Astrocyte (in vitro differentiated cells and primary cell): ENCODE results near the gene PET100. TPM values are rescaled to one million over a fixed set of nuclear protein-coding genes. Genes with fewer than 3 reads are reported as not detected.

Experiments
- DNase-seq: peaks from one replicate; pipeline ENCODE4 v3.0.0-alpha.2; 2010; ENCODE audit warnings: low read depth
- FAIRE-seq: peaks from 2 replicates; lab custom pipeline; 2011; peaks lifted over from hg19 to GRCh38; lab: Jason Lieb, UNC
- H2AFZ ChIP-seq: 2 replicates; pipeline ENCODE4 v1.6.0; 2012; ENCODE audit warnings: low read depth, low read length, inconsistent platforms
- H3K27ac ChIP-seq: 2 replicates; pipeline ENCODE4 v1.5.1; 2011; ENCODE audit warnings: low read depth, low read length, inconsistent platforms
- H3K27me3 ChIP-seq: 2 replicates; pipeline ENCODE4 v1.6.0; 2011; ENCODE audit warnings: low read length, inconsistent platforms; ENCODE audit not compliant: insufficient read depth
- H3K36me3 ChIP-seq: 2 replicates; pipeline ENCODE4 v1.5.1; 2011; ENCODE audit warnings: low read length, inconsistent platforms; ENCODE audit not compliant: insufficient read depth
- H3K4me1 ChIP-seq: 2 replicates; pipeline ENCODE4 v1.5.1; 2011; ENCODE audit warnings: low read length, inconsistent platforms; ENCODE audit not compliant: insufficient read depth
- H3K4me2 ChIP-seq: 2 replicates; pipeline ENCODE4 v1.6.0; 2012; ENCODE audit warnings: low read length, inconsistent platforms
- H3K4me3 ChIP-seq: 2 replicates; pipeline ENCODE4 v1.5.1; 2011; ENCODE audit warnings: low read depth, mild to moderate bottlenecking, low read length, inconsistent platforms; ENCODE audit not compliant: insufficient read depth
- H3K79me2 ChIP-seq: 2 replicates; pipeline ENCODE4 v1.6.0; 2012; ENCODE audit warnings: mild to moderate bottlenecking, low read length, inconsistent platforms; ENCODE audit not compliant: insufficient read depth
- H3K9ac ChIP-seq: 2 replicates; pipeline ENCODE4 v1.6.0; 2012; ENCODE audit warnings: mild to moderate bottlenecking, low read length, inconsistent platforms
- H3K9me3 ChIP-seq: 2 replicates; pipeline ENCODE4 v1.5.1; 2012; ENCODE audit warnings: low read depth, mild to moderate bottlenecking, low read length, inconsistent platforms; ENCODE audit not compliant: insufficient read depth
- H4K20me1 ChIP-seq: 2 replicates; pipeline ENCODE4 v1.6.0; 2012; ENCODE audit warnings: low read length, inconsistent platforms; ENCODE audit not compliant: insufficient read depth
- H3K27ac Mint-ChIP-seq: one replicate; pipeline ENCODE4 v1.8.0; 2021; ENCODE audit warnings: mild to moderate bottlenecking, mixed read lengths; ENCODE audit not compliant: unreplicated experiment
- H3K27me3 Mint-ChIP-seq: one replicate; pipeline ENCODE4 v1.8.0; 2021; ENCODE audit warnings: low read depth, mixed read lengths; ENCODE audit not compliant: unreplicated experiment
- H3K36me3 Mint-ChIP-seq: one replicate; pipeline ENCODE4 v1.8.0; 2021; ENCODE audit warnings: low read depth, mixed read lengths; ENCODE audit not compliant: unreplicated experiment
- H3K4me1 Mint-ChIP-seq: one replicate; pipeline ENCODE4 v1.8.0; 2021; ENCODE audit warnings: low read depth, mixed read lengths; ENCODE audit not compliant: unreplicated experiment
- H3K4me3 Mint-ChIP-seq: one replicate; pipeline ENCODE4 v1.8.0; 2021; ENCODE audit warnings: mild to moderate bottlenecking, moderate library complexity, mixed read lengths; ENCODE audit not compliant: unreplicated experiment
- H3K9me3 Mint-ChIP-seq: one replicate; pipeline ENCODE4 v1.8.0; 2021; ENCODE audit warnings: mild to moderate bottlenecking, mixed read lengths; ENCODE audit not compliant: unreplicated experiment
- CTCF ChIP-seq: IDR thresholded peaks from 2 replicates; pipeline ENCODE4 v1.5.1; 2011; ENCODE audit warnings: low read depth, mild to moderate bottlenecking, inconsistent platforms, low read length, moderate library complexity; ENCODE audit not compliant: insufficient read depth
- EZH2 ChIP-seq: IDR thresholded peaks from 2 replicates; pipeline ENCODE4 v1.6.1; 2012; ENCODE audit warnings: mild to moderate bottlenecking, low read length, inconsistent platforms; ENCODE audit not compliant: insufficient read depth
- total RNA-seq: library from RNA; stranded (reverse); gene quantifications from 2 replicates; pipeline ENCODE4 v1.2.1, GENCODE V29; 2021

PET100 gene
- total RNA-seq, 1 donor from 2014 or later = 95.8 TPM

GRCh38 chr19:7610491-7611240 is 18.9 kb upstream of the PET100 start:
- Mint-ChIP-seq H3K36me3 (peaks cover 3% of the 10 kb centered on the region), H3K4me3 (no peak overlapping the region), H3K27ac (no peak overlapping the region), H3K27me3 (no peaks in the 10 kb centered on the region), H3K9me3 (no peaks in the 10 kb centered on the region), H3K4me1 (no peaks in the 10 kb centered on the region)
- Histone ChIP-seq H3K79me2 (no peaks in the 10 kb centered on the region), H4K20me1 (no peaks in the 10 kb centered on the region), H3K9me3 (no peaks in the 10 kb centered on the region), H3K27me3 (no peaks in the 10 kb centered on the region), H3K4me2 (no peak overlapping the region), H3K9ac (no peak overlapping the region), H3K36me3 (no peaks in the 10 kb centered on the region), H3K4me3 (no peak overlapping the region), H3K4me1 (no peaks in the 10 kb centered on the region), H3K27ac (no peak overlapping the region), H2AFZ (no peak overlapping the region)
- FAIRE-seq (no peak), DNase-seq (no peak)
- TF ChIP-seq CTCF (no peak), EZH2 (no peak)

GRCh38 chr19:7611541-7612279 is 17.9 kb upstream of the PET100 start:
- Histone ChIP-seq H3K27me3 (no peaks in the 10 kb centered on the region), H3K4me1 (no peaks in the 10 kb centered on the region), H2AFZ (no peak overlapping the region), H3K9ac (no peak overlapping the region), H3K9me3 (no peaks in the 10 kb centered on the region), H3K4me2 (no peak overlapping the region), H3K27ac (no peak overlapping the region), H3K79me2 (no peaks in the 10 kb centered on the region), H3K36me3 (no peaks in the 10 kb centered on the region), H4K20me1 (no peaks in the 10 kb centered on the region), H3K4me3 (no peak overlapping the region)
- Mint-ChIP-seq H3K4me1 (no peaks in the 10 kb centered on the region), H3K27ac (no peak overlapping the region), H3K27me3 (no peaks in the 10 kb centered on the region), H3K36me3 (peaks cover 3% of the 10 kb centered on the region), H3K9me3 (no peaks in the 10 kb centered on the region), H3K4me3 (no peak overlapping the region)
- FAIRE-seq (no peak), DNase-seq (no peak)
- TF ChIP-seq CTCF = no peak
- no peak for TF ChIP-seq EZH2
